ENCODE measurements around the gene EML5.

GRCh38 chr14:88599761-88600439 is 192.9 kb downstream of the EML5 start:
- no peak for TF ChIP-seq CTCF (IDR thresholded peaks at IDR 0.05)
- no peak for TF ChIP-seq EP300 (IDR thresholded peaks at IDR 0.05)
- TF ChIP-seq POLR2AphosphoS5 (IDR thresholded peaks at IDR 0.05): no peak
- no peak for TF ChIP-seq POLR2A (IDR thresholded peaks at IDR 0.05)

All from sigmoid colon (tissue), 4 donors.